ENCODE data around the gene CASP1.
A peak's percentile ranks its signal among the peaks of the same experiment; 100 is the strongest.
"Not testable (repeated sequence)": the region's sequence is repeated elsewhere in the genome, so short reads cannot be mapped to it uniquely, and the experiment has no call there.

Gene CASP1

DNA sequence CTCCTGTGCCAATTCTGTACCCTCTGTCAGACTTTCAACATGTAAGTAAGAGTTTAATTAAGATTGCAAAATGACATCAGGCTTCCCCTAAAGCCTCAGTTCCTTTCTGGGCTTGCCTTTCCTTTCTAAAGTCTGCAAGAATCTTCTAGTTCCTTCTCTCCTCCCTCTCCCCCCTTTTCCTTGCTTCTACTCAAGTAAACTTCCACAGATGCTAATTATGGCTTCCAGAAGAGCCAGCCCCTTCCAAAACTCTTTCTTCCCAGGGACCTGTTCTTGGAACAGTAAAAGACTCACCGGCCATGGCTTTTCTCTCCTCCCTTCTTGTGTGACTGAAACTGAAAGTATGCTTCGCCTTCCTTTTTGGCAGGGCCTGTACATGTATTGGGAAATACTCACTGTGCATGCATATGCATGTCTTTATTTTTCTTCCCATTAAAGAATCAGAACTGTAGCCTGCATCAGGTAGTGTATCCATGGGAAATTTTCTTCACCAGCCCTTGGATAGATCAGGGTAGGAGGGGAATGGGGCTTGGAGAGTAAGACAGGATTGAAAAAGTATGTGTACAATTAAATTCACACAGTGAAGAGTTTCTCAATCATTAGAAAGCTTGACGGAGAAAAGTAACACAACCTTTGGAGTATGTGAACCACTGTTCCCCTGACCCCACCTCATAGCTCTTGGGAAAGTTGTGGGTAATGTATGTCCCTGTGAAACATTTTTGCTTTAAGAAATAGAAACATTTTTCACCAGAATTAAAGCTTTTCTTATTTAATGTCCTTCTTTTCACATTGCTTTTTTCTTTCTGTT is at the start of gene CASP1:
Gene CASP1, minus strand, starts transcription at position 332 of the 808 bp plus-strand sequence. Its CDS starts 31 bp downstream, at position 301.
- DNase-seq, result no peak

GRCh38 chr11:105081412-105082150 is 46.6 kb upstream of the CASP1 start:
- no peak for DNase-seq

- DNase-seq, result not testable (repeated sequence)
Observed at GRCh38 chr11:105080171-105080906, 45.4 kb upstream of the CASP1 start.

DNA sequence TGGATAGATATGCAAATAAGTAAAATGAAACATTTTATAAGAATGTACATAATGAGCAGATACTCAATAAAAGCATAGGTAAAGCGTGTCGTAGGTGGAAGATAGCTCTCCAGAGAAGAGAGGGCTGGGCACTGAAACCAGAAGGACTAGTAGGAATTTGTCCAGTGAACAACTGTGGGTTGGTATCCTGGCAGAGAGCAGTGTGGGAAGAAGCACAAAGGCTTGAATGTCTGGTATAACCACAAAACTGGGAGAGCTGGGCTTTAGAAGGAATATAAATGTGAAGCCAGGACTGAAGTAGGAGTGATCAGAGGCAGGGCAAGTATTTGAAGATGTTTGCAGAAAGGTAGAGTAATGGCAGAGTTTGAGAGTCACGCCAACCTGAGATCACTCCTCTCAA is 43.3 kb upstream of the CASP1 start:
- no peak for DNase-seq

DNA sequence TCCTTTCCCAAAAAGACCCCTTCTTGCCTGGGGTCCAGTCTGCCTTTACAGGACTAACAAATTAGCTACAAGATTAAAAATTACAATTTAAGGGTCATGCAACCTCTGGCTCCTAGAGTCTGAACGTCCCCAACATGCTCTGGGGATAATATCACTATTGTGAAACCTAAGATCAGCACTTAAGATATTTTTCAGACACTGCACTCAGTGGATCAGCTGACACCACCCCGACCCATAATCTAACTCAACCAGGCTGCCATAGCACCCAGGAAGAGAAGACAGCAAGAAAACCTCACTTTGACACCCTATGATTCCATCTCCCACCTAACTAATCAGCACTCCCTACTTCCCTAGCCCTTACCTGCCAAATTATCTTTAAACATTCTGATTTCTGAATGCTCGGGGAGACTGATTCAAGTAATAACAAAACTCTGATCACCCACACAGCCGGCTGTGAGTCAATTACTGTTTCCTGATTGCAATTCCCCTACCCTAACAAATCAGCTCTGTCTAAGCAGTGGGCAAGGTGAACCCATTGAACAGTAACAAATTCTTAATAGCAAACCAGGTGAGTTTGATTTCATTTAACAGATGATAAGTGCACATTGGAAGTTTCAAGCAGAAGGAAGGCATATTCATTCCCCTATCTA is 42.3 kb upstream of the CASP1 start:
- not testable (repeated sequence) for DNase-seq

GRCh38 chr11:105074166-105074530 is 39.2 kb upstream of the CASP1 start:
- no peak for DNase-seq

GRCh38 chr11:105073456-105074165 is 38.7 kb upstream of the CASP1 start:
- DNase-seq, result no peak

- not testable (repeated sequence) for DNase-seq
Observed at GRCh38 chr11:105072080-105072479, 37.1 kb upstream of the CASP1 start.

DNA sequence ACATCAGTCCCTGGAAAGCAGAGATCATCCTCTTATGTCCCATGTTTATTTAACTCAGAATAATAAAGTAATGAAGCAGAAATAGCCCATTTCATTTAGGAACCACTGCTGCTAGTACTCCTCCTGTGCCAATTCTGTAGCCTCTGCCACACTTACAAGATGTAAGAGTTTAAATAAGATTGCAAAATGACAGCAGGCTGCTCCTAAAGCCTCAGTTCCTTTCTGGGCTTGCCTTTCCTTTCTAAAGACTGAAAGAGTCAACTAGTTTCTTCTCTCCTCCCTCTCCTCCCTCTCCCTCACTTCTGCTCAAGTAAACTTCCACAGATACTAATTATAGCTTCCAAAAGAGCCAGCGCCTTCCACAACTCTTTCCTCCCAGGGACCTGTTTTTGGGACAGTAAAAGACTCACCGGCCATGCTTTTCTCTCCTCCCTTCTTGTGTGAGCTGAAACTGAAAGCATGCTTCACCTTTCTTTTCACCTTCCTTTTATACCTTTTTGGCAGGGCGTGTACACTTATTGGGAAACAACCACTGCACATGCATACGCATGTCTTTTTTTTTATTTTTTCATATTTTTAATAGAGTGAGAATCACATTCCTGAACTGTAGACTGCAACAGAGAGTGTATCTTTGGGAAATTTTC is 36.3 kb upstream of the CASP1 start:
- DNase-seq, result no peak

GRCh38 chr11:105070306-105070705 is 35.4 kb upstream of the CASP1 start:
- DNase-seq, result no peak

DNA sequence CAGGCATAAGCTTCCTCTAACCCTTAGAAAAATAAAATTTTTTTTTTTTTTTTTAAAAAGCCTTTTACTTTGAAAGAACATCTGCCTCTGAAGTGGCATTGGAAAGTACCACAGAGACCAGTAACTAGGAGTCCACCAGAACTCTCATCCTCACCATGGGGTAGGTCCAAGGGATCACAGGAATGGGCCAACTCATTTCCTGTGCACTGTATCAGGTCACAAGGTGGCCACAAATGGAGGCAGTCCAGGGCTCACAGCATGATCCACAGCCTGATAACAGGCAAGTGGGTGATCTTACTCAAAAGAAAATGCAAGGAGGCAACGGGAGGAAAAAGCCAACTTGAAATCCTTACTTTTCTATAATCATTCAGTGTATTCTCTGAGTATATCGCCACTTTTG is 34.8 kb upstream of the CASP1 start:
- DNase-seq, result not testable (repeated sequence)

DNA sequence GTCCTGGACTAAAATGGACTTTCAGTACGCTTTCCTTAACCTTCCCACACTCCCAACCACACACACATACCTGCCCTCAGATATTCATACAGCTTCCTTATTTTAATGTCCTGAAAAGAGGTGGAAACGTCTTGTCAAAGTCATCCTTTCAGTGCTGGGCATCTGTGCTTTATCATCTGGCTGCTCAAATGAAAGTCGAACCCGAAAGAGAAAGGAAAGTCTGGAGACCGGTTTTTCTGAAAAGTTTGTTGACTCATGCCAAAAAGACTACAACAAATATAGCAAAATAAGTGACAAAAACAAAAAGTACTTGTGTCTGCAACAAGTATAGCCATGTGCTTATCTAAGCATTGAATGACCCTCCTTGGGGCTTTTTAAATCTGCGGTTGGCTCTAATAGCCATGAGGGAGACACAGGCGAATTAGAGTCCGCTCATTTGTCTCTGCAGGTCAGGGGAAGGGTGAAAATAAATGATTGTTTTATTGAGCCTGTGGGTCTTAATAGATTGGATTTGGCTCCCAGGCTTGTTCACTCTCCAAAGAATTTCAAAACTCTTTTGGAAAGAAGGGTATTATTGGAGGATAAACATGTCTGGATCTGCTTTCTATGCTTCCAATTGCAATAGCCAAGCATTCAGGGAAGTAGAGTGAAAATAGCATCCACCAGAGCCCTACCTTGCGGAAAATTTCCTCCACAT is 28.4 kb upstream of the CASP1 start:
- DNase-seq, result not testable (repeated sequence)

DNA sequence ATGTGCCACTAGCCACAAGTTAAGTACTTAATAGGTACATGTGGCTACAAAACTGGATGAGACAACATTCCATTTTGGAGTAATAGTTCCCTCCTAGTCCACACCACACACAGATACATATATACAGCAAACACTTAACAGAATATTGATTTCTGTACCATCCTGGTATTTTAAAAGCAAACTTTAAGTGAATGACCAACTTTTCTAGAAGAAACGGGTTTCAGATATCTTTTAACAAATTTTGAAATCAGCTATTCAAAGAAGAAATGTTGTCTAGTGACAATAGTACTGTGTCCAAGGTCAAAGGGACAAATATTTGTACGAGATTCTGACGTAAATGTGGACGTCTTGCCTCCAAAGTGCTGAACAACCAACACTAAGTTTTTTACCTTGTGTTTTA is 22.5 kb upstream of the CASP1 start:
- DNase-seq, result no peak

DNA sequence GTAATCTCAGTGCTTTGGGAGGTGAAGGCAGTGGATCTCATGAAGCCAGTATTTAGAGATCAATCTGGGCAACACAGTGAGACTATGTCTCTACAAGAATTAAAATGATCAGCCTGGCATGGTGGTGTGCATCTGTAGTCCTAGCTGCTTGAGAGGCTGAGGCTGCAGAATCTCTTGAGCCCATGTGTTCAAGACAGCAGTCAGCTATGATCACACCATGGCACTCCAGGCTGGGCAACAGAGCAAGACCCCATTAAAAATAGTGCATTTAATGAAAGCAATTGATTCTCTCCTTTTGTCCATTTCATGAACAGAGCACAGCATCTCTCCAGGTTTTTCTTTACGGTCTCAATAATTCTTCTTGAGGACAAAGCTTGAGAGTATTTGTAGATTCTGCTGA is 21.5 kb upstream of the CASP1 start:
- DNase-seq, result no peak

GRCh38 chr11:105054723-105055493 is 20.0 kb upstream of the CASP1 start:
- DNase-seq, result no peak

- no peak for DNase-seq
Observed at GRCh38 chr11:105052487-105052886, 17.5 kb upstream of the CASP1 start.

DNA sequence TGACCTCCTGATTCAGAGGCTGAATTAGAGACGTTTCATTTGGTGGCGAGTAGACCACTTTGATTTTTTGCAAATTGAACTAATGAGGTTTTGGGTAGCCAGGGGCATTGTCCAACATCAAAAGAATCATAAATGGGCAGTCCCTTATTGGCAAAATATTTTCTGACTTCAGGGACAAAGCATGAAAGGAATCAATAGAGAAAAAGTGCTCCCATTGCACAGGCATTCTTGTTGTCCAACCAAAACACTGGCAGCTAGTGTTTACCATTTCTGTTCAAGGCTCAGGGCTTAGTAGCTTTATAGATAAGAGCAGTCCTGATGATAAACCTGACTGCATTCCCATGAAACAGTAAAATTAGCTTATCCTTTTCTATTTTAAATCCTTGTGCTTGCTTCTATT is 16.6 kb upstream of the CASP1 start:
- DNase-seq, result no peak

DNA sequence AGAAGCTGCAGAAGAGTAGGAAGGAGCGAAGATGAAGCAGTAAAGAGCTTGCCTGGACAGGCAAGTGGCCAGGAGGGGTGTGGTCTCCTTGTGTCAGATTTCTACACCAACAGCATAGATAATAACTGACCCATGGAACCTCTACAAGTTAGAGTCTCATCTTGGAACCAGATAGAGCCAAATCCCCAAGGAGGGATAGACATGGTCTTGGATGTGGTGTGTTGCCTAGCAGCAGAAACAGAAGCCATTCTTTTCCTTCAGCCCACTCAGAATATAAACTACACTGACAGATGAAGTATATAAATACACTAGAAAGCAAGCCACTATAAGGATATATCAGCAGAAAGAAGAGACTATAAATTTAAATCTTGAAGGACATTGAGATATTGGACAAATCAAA is 14.5 kb upstream of the CASP1 start:
- no peak for DNase-seq

GRCh38 chr11:105046898-105047579 is 12.1 kb upstream of the CASP1 start:
- peak in 1 of 2 experiments; percentile 41 for DNase-seq
